Measurements from ENCODE around the gene LSM5. TPM values are rescaled to one million over a fixed set of nuclear protein-coding genes. Genes with fewer than 3 reads are reported as not detected.

LSM5 gene
- total RNA-seq, 1 donor from 2014 or later: 168 TPM

DNA sequence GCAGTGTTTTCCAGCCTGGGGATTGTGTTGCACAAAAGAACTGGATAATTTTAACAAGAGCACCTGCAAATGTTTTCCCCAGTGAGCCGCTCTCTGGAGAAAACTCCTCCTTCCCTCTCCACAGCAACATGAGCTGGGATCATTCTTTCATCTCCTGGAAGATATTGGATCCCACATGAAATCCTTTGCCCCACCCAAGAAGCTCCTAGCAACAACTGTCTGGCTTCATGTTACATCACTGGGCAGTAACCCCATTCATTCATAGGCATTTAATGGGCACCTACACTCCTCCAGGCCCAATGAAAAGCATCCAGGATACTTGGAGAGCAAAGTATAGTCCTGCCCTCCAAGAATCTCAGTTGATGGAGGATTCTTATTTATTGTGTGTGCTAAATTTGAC, 27.2 kb downstream of the LSM5 start:
- Mint-ChIP-seq H3K9me3 (no peaks in the 10 kb centered on the region), H3K4me1 (peaks cover 19% of the 10 kb centered on the region), H3K4me3 (peak overlapping the region; percentile 25), H3K27ac (no peak overlapping the region), H3K36me3 (no peaks in the 10 kb centered on the region), H3K27me3 (ENCODE audit: insufficient read depth, low read depth) (peaks cover 6% of the 10 kb centered on the region)
- Histone ChIP-seq H3K4me2 (peak overlapping the region; percentile 43), H3F3A (ENCODE audit: low read depth) (no peaks in the 10 kb centered on the region), H3K9me3 (ENCODE audit: low read depth) (no peaks in the 10 kb centered on the region), H3K79me2 (ENCODE audit: low read depth) (no peaks in the 10 kb centered on the region), H3K4me1 (peaks cover 13% of the 10 kb centered on the region), H3K27me3 (no peaks in the 10 kb centered on the region), H3K27ac (no peak overlapping the region), H4K20me1 (ENCODE audit: low read depth) (no peaks in the 10 kb centered on the region), H2AFZ (replicated peaks) (no peak overlapping the region), H3K4me3 (no peak overlapping the region), H3K9ac (no peak overlapping the region), H3K36me3 (no peaks in the 10 kb centered on the region)
- DNase-seq (ENCODE audit: low spot score): no peak
- no peak for TF ChIP-seq CTCF (IDR thresholded peaks at IDR 0.05)
- TF ChIP-seq EZH2phosphoT487 (IDR thresholded peaks at IDR 0.05): no peak
- TF ChIP-seq EZH2 (IDR thresholded peaks at IDR 0.05): no peak

DNA sequence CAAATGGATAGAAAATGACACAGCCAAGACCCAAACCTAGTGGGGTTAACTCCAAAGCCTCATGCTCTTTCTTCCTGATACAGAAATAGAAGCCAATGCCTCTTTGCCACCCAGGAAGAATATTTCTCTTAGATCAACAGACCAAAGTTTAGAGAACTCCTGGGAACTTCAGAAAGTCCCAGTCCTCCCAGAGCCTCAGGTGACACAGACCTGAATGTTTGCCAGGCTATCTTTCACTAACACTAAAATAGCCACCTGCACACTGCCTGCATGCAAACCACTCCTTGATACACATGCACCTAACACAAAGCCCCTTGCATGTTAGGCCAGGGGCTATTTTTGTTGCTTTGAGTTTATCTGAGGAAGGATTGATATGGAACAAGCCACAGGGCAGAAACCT, 27.7 kb downstream of the LSM5 start:
- H3K4me3 Mint-ChIP-seq: no peak overlapping the region
- Histone ChIP-seq H3K4me2 (no peak overlapping the region), H3K27ac (no peak overlapping the region), H3K4me3 (no peak overlapping the region), H3F3A (ENCODE audit: low read depth) (no peaks in the 10 kb centered on the region), H3K4me1 (peaks cover 13% of the 10 kb centered on the region), H4K20me1 (ENCODE audit: low read depth) (no peaks in the 10 kb centered on the region), H3K27me3 (no peaks in the 10 kb centered on the region), H3K9me3 (ENCODE audit: low read depth) (no peaks in the 10 kb centered on the region), H2AFZ (replicated peaks) (no peak overlapping the region), H3K36me3 (no peaks in the 10 kb centered on the region), H3K9ac (no peak overlapping the region), H3K79me2 (ENCODE audit: low read depth) (no peaks in the 10 kb centered on the region)
- no peaks in the 10 kb centered on the region for H3K36me3 Mint-ChIP-seq
- H3K27me3 Mint-ChIP-seq (ENCODE audit: insufficient read depth, low read depth): peaks cover 6% of the 10 kb centered on the region
- TF ChIP-seq EZH2 (IDR thresholded peaks at IDR 0.05) (no peak), EZH2phosphoT487 (IDR thresholded peaks at IDR 0.05) (no peak), CTCF (IDR thresholded peaks at IDR 0.05) (no peak)
- H3K4me1 Mint-ChIP-seq: peaks cover 19% of the 10 kb centered on the region
- no peak for DNase-seq (ENCODE audit: low spot score)
- H3K9me3 Mint-ChIP-seq: no peaks in the 10 kb centered on the region
- no peak overlapping the region for H3K27ac Mint-ChIP-seq

DNA sequence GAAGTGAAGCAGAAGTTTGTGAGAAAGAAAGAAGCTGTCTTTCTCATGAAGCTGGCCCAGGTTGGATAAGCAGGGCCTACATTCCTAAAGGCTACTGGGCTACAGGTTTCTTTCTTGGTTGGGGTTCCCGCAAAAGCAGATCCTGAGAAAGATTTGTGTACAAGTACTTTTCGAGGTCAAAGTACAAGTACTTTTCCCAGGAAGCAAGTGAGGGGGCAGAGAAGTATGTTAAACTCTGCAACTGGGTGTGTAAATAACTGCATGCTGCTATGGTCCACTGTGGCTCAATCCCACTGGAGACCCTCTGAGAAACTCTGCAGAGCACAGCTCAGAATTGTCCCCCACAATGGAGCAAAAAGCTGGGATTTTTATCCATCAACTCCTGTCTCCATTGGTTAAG, 28.7 kb downstream of the LSM5 start:
- Mint-ChIP-seq H3K4me3 (no peak overlapping the region), H3K27me3 (ENCODE audit: insufficient read depth, low read depth) (peaks cover 6% of the 10 kb centered on the region), H3K4me1 (peaks cover 19% of the 10 kb centered on the region), H3K36me3 (no peaks in the 10 kb centered on the region), H3K9me3 (no peaks in the 10 kb centered on the region), H3K27ac (no peak overlapping the region)
- Histone ChIP-seq H4K20me1 (ENCODE audit: low read depth) (no peaks in the 10 kb centered on the region), H3K4me3 (no peak overlapping the region), H3K4me2 (no peak overlapping the region), H3K79me2 (ENCODE audit: low read depth) (no peaks in the 10 kb centered on the region), H2AFZ (replicated peaks) (no peak overlapping the region), H3K9me3 (ENCODE audit: low read depth) (no peaks in the 10 kb centered on the region), H3K27ac (no peak overlapping the region), H3K27me3 (no peaks in the 10 kb centered on the region), H3F3A (ENCODE audit: low read depth) (no peaks in the 10 kb centered on the region), H3K9ac (no peak overlapping the region), H3K36me3 (no peaks in the 10 kb centered on the region), H3K4me1 (peaks cover 13% of the 10 kb centered on the region)
- TF ChIP-seq EZH2 (IDR thresholded peaks at IDR 0.05): no peak
- no peak for TF ChIP-seq EZH2phosphoT487 (IDR thresholded peaks at IDR 0.05)
- no peak for TF ChIP-seq CTCF (IDR thresholded peaks at IDR 0.05)
- DNase-seq (ENCODE audit: low spot score): no peak
